ENCODE measurements around the gene NPC1L1. TPM values are rescaled to one million over a fixed set of nuclear protein-coding genes. Genes with fewer than 3 reads are reported as not detected.

NPC1L1 gene
- total and polyA plus RNA-seq, 10 of the 15 experiments (the other 5 are each of a cell fraction or from before 2014, with no cell fraction given), result 0.01 to 0.90 TPM; not detected in 8

- ChIA-PET RAD21 (ENCODE audit: unreplicated experiment) (interaction anchor here (0.7 to 3.5 kb wide), 5 partner anchors 9 to 418 kb away, joined by 3 to 26 read pairs (median 5); partner anchors contain the start of genes CCM2, DDX56, H2AZ2 and OGDH), CTCF (interaction anchor here (0.7 to 4.0 kb wide), 12 partner anchors 9 to 554 kb away, joined by 3 to 16 read pairs (median 3); partner anchors contain the start of gene H2AZ2), POLR2A (interaction anchor here (0.6 to 3.6 kb wide), 14 partner anchors 9 to 1968 kb away, joined by 3 to 20 read pairs (median 6); partner anchors contain the start of genes DDX56, H2AZ2 and OGDH), SMC1A (ENCODE audit: uncharacterized antibody, unreplicated experiment) (interaction anchor here (0.6 to 3.4 kb wide), 15 partner anchors 8 to 554 kb away, joined by 3 to 10 read pairs (median 4); partner anchors contain the start of genes DDX56 and H2AZ2)
- in situ Hi-C loops (cut with MboI), result no loop called here
- peak within 1 kb of the TSS; percentile 86 for H3K27ac ChIP-seq (ENCODE audit: control insufficient read depth, insufficient read depth)
- peak within 1 kb of the TSS; percentile 83 for H3K4me3 ChIP-seq
- H3K4me1 ChIP-seq (ENCODE audit: control insufficient read depth, insufficient read depth, low read length), result peaks cover 4% of the 10 kb centered on the region; the same call in 1 of the 2 replicates
- no peaks in the 10 kb centered on the region for H3K9me3 ChIP-seq (replicated peaks; ENCODE audit: control insufficient read depth, insufficient read depth, low read length)
- WGBS (ENCODE audit: insufficient coverage, insufficient replicate concordance, low lambda C conversion rate, missing lambda C conversion rate), result under 1% methylated on average over 70 of the region's 71 CpGs
- H3K36me3 ChIP-seq (ENCODE audit: control insufficient read depth in 2 of 2, insufficient read depth in 2 of 2, low read length in 1 of 2), result peaks cover 4 to 11% of the 10 kb centered on the region in 2 experiments
- FAIRE-seq (peak; percentile 98), DNase-seq (ENCODE audit: low read depth, low spot score) (peak; percentile 97), ATAC-seq (peak; percentile 92)
- H3K4me2 ChIP-seq (ENCODE audit: control insufficient read depth, insufficient read depth), result peak within 1 kb of the TSS; percentile 86
- H3K9ac ChIP-seq (ENCODE audit: control insufficient read depth, insufficient read depth, low read length), result peak within 1 kb of the TSS; percentile 91
- peaks cover 20% of the 10 kb centered on the region for H3K79me2 ChIP-seq (ENCODE audit: control insufficient read depth, insufficient read depth, low read length)
- no peaks in the 10 kb centered on the region for H4K20me1 ChIP-seq (ENCODE audit: control insufficient read depth, insufficient read depth)
- BruUV-seq (replicated peaks), result no TSS peak
- peak within 1 kb of the TSS; percentile 89 for H2AFZ ChIP-seq (ENCODE audit: control insufficient read depth, low read depth, low read length)
- no peaks in the 10 kb centered on the region for H3K27me3 ChIP-seq (replicated peaks in 1 of 2; ENCODE audit: control insufficient read depth in 2 of 2, insufficient read depth in 2 of 2, low read length in 1 of 2)
- intact Hi-C loops (cut with micrococcal nuclease; ENCODE audit: unreplicated experiment), result loop anchor here (1.0 to 5.0 kb wide), 2 partner anchors 215 to 266 kb away; partner anchors contain the start of genes H2AZ2 and PPIA
- peak; percentile 90 for TF ChIP-seq PML (IDR thresholded peaks at IDR 0.05; ENCODE audit: low read length)
- peak; percentile 58; the same call in 1 of the 2 replicates for TF ChIP-seq TAF1 (IDR thresholded peaks at IDR 0.05; ENCODE audit: borderline replicate concordance, low read depth, low read length)
- peak; percentile 47 for TF ChIP-seq MYC (IDR thresholded peaks at IDR 0.05; ENCODE audit: insufficient read depth, insufficient read length, insufficient replicate concordance, low read length, severe bottlenecking)
- peak; percentile 61; the same call in 1 of the 2 replicates for TF ChIP-seq NR2F1 (conservative IDR thresholded peaks at IDR 0.05)
- TF ChIP-seq, protein P1, sequence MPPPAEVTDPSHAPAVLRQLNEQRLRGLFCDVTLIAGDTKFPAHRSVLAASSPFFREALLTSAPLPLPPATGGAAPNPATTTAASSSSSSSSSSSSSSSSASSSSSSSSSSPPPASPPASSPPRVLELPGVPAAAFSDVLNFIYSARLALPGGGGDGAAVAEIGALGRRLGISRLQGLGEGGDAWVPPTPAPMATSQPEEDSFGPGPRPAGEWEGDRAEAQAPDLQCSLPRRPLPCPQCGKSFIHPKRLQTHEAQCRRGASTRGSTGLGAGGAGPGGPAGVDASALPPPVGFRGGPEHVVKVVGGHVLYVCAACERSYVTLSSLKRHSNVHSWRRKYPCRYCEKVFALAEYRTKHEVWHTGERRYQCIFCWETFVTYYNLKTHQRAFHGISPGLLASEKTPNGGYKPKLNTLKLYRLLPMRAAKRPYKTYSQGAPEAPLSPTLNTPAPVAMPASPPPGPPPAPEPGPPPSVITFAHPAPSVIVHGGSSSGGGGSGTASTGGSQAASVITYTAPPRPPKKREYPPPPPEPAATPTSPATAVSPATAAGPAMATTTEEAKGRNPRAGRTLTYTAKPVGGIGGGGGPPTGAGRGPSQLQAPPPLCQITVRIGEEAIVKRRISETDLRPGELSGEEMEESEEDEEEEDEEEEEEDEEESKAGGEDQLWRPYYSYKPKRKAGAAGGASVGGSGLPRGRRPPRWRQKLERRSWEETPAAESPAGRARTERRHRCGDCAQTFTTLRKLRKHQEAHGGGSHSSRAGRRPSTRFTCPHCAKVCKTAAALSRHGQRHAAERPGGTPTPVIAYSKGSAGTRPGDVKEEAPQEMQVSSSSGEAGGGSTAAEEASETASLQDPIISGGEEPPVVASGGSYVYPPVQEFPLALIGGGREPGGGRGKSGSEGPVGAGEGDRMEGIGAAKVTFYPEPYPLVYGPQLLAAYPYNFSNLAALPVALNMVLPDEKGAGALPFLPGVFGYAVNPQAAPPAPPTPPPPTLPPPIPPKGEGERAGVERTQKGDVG (CRISPR knock-in tag; IDR thresholded peaks at IDR 0.05), result no peak
- peak; percentile 64 for TF ChIP-seq ATF7 (IDR thresholded peaks at IDR 0.05; ENCODE audit: low read depth)
- peak; percentile 30; the same call in 1 of the 2 replicates for TF ChIP-seq GATAD2B (conservative IDR thresholded peaks at IDR 0.05; ENCODE audit: low read depth)
- 0 out of 2 replicates have a peak, but pooled peaks have one; percentile 37 for TF ChIP-seq NBN (IDR thresholded peaks at IDR 0.05)
- TF ChIP-seq POLR2AphosphoS2 (IDR thresholded peaks at IDR 0.05; ENCODE audit: low read depth, low read length), result peak; percentile 83; the same call in 1 of the 2 replicates
- TF ChIP-seq NRF1 (conservative IDR thresholded peaks at IDR 0.05; ENCODE audit: low read depth, low read length), result peak; percentile 97
- peak; percentile 84 for TF ChIP-seq TCF3 (IDR thresholded peaks at IDR 0.05; ENCODE audit: borderline replicate concordance, insufficient read depth, low read depth, low read length)
- TF ChIP-seq MEF2A (IDR thresholded peaks at IDR 0.05; ENCODE audit: insufficient read depth, low read depth, low read length), result no peak
- peak; percentile 64; the same call in 1 of the 2 replicates for TF ChIP-seq CBFB (IDR thresholded peaks at IDR 0.05; ENCODE audit: low read depth)
- TF ChIP-seq NKRF (conservative IDR thresholded peaks at IDR 0.05), result peak; percentile 88; the same call in 1 of the 2 replicates
- no peak for TF ChIP-seq ZNF622 (IDR thresholded peaks at IDR 0.05)
- TF ChIP-seq TARDBP (IDR thresholded peaks at IDR 0.05; ENCODE audit: borderline replicate concordance), result no peak
- peak; percentile 43; the same call in 1 of the 3 replicates for TF ChIP-seq POU2F2 (IDR thresholded peaks at IDR 0.05; ENCODE audit: borderline replicate concordance, low read depth, low read length)
- no peak for TF ChIP-seq FOXK2 (IDR thresholded peaks at IDR 0.05)
- TF ChIP-seq PAX5 (IDR thresholded peaks at IDR 0.05; ENCODE audit: borderline replicate concordance, low read depth, low read length), result no peak
Observed at GRCh38 chr7:44581879-44582603, 40.9 kb upstream of the NPC1L1 start, which contains the start of gene TMED4. TMED4 (minus strand) TSS chr7:44582231; CDS start chr7:44582206, 25 bp downstream.
